NCI-H748 treated with DMSO at 0.1 percent for 48 hours (cell line): ENCODE measurements around the gene SNX30.

Experiments used
- DNase-seq: peaks from one replicate; lab custom pipeline; 2025; lab: John Stamatoyannopoulos, UW

Gene SNX30

DNA sequence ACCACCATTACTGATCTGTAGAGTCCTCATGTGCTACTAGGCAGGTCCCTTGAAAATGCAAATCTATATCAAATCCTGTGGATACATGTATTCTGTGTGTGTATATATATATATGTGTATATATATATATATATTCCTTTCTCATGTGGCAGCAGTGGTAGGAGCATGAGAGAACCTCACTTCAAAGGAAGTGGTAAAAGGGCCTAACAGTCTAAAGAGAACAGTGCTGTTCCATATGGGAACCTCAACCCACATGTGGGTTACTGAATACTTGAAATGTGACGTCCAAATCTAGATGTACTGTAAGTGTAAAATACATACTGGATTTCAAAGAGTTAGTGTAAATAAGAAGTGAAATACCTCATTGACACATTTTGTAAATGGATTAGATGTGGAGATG, 134.8 kb downstream of the SNX30 start:
- DNase-seq: no peak

DNA sequence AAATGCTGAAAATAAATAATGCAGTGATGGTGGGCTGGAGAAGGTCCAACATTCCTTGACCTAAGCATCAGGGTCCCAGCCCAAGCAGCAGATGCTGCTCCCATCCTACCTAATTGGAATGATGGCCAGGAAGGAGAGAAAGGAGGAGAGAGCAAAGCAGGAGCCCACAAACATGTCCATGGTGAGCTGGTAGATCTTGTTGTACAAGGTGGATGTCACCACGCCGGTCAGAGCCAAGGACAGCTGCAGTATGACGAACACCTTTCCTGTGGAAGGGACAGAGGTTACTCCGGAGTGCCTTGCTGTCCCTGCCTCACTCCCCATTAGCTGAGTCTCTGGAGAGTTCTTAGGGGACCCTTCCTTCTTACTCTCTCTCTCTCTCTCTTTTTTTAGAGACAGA, 135.8 kb downstream of the SNX30 start:
- DNase-seq: no peak

DNA sequence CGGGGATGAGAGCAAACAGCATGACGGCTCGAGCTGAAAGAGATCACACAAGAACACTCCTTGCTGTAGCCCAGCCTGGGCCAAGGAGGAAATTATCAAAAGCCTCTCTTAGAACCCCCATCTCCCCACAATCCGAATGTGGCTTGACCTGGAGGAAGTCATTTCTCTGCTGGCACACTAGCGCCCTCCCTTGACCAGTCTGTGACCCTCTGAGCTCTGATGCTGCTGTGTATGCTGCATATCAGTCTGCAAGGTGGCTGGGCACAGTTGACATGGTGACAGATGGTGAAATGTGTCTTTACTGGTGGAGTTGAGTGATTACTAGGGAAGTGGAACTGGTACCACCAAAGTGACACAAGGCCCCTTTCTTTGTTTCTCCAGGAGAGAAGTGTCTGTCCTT, 136.8 kb downstream of the SNX30 start:
- DNase-seq: no peak

DNA sequence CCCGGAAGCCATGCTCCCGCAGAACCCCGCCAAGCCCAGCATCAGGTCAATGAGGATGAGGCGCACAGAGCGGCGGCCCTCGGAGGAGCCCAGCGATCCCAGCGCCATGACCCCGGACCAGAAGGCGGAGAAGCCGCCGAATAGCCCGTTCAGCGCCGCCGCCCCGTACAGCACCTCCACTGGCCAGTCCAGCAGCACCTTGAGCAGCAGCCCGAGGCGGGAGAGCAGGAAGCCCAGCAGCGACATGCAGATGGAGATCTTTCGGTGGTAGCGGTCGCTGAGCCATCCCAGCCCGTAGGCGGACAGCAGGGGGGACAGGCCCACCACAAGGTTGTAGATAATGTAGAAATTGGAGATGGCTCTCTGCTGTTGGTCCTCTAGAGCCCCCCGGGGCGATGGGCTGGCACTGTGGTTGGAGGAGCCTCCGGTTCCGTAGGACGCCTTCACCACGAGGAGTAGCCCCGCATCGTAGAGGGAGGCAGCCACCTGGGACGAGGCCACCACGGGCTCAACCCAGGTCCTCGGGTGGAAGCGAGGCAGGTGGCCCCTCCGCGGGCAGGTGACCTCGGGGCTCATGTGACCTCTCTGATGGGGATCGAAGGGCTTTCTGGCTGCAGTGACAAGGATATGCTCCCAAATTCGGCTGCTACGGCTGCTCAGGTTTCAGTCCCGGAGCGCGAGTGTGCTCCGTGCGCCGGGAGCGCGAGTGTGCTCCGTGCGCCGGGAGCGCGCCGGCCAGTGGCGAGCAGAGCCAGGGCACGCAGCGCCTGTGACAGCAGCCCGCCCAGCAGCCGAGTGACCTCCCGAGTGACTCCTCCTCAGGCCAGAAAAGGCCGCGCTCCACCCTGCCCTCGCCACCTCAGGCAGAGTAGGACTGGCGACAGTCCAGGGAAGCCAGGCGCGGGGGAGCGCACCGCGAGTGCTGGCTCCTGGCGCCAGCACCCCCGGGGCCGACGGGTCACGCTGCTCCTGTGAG, 139.8 kb downstream of the SNX30 start, which contains the start of gene SLC46A2:
Gene SLC46A2, minus strand, starts transcription at position 771 of the 976 bp plus-strand sequence. Its CDS starts 195 bp downstream, at position 576.
- DNase-seq: no peak

DNA sequence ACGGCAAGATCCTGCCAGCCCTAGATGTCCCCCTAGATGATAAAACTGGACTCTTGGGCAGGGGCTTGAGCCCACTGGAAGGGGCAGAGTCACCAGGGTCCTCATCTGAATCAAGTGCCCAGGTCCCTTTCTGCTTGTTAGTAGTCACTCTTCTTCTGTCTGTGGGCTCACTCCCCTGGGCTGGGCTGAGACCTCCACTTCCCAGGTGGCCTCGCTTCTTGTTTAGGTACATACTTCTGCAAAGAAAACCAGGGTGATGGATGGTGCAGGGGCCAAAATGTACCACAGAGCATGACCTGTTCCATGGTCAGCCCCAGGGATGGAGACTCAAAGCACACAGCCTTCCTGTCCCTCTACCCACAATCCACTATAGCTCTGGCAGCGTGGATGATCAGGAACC, 141.0 kb downstream of the SNX30 start:
- DNase-seq: no peak

DNA sequence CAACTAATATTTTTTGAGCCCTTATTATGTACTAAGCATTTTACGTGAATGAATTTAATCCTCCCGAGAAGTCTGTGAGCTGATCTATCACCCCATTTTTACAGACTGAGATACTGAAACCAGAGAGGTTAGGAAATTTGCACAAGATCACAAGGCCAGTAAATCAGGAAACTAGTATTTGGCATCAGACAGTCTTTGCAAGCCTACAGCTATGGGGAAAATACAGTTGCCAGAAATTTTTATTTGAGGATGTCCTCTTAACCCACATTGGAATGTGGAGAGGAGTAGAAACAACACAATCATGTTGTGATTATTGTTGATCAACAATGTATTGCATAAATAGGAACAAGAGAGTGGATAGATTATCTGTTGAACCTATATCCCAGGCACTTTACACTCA, 142.4 kb downstream of the SNX30 start:
- DNase-seq: no peak

DNA sequence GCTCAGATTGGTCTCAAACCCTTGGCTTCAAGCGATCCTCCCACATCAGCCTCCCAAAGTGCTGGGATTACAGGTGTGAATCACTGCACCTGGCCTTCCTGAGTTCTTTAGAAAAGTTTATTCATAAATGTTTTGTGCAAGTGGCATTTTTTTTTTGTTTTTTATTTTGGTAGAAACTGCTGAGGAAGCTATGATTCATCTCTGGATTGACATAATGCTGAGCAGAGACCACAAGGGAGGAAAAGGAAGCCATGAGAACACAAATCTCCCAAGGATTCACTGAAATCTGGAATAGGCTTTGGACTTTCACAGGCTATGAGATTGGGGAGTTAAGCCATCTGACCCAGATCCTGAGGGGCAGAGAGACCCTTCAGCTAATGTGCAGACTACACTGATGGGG, 143.5 kb downstream of the SNX30 start:
- no peak for DNase-seq

DNA sequence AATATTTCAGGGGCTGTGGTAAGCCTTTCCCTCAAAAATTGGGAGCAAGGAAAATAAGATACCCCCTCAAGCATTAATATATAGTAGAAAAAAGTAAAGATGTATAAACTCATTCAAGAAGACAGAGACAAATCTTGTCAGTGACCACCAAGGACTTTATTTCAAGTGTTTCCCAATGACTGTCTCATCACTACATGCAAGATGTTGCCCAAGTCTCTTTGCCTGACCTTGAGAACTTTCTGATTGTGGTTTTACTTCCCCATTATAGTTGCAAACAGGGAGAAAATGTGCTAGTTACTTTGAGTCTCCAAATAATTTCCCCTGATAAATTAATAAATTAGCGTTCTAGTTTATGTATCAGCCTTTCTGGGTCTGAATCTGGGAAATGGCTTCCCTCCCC, 144.1 kb downstream of the SNX30 start:
- DNase-seq: no peak

DNA sequence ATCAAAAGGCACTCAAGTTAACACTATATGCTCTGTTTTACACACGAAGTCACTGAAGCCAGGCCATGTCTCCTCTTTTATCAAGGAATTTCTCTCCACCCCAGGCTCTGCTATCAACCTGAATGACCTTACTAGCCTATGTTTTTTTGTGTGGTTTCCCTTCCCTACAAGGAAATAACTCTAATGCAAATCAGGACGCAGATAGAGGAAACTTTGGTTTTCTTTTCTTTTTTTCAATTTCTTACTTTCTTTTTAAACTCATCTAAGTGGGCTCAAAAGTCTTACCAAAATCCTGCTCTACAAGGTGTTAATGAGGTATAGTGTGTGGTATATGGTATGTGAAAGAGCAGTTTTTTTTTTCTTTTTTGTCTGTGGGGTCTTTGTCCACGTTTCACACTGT, 145.6 kb downstream of the SNX30 start:
- DNase-seq: no peak

DNA sequence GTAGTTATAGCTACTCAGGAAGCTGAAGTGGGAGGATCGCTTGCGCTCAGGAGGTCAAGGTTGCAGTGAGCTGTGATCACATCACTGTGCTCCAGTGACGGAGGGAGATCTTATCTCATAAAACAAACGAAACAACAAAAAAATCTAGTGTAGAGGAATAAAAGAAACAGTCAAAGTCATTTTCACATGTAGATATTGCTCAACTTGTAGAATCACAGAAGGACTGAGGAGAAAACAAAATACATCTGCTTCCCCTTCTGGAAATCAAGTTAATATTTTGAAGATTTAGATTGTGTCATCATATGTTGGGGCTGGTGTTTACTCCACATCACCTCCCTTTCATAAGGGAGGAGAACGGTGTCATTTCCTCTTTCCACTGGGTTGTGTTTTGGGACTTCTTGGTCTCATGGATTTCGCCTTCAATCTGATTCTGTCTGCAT, 148.3 kb downstream of the SNX30 start:
- DNase-seq: no peak

DNA sequence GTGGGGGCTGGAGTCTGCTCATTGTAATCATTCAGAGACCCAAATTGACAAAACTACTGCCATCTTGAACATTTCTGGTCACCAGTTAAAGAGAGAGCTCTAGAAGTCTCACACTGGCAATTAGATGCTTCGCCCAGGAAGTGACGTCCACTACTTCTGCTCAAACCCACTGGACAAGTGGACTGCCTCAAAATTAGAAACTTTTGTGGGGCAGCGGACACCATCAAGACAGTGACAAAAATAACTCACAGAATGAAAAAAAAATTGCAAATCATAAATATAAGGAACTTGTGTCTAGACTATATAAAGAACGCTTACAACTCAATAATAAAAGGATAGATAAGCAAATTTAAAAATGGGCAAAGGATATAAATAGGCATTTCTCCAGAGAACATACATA, 149.9 kb downstream of the SNX30 start:
- no peak for DNase-seq

DNA sequence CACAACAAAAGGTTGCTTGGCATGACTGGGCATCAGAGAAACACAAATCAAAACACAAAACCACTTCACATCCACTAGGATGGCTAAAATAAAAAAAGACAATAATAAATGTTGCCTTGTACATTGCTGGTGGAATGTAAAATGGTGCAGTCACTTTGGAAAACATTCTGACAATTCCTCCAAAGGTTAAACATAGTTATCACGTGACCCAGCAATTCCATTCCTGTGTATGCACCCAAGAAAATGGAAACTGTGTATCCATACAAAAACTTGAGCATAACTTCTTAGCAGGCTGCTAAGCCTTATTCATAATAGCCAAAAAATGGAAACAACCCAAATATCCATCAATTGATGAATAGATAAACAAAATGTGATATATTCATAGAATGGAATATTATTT, 150.3 kb downstream of the SNX30 start:
- no peak for DNase-seq

DNA sequence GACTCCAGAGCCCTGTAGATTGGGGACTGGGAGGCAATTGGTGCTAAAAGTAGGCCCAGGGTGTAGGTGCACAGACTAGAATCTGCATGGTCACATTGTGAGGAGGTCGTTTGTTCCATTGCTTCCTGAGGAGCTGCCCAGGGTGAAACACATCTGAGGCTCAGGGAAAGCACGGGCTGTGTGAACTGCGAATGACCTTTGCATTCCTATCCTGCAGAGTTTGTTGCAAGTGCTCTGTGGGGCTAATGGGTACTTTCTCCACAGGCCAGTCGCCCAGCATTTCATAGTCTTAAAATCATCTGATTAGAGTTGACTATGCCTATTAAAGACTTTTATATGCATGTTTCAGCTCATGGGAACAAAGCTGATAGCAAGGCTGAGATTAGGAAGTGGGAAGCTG, 154.5 kb downstream of the SNX30 start:
- DNase-seq: no peak

DNA sequence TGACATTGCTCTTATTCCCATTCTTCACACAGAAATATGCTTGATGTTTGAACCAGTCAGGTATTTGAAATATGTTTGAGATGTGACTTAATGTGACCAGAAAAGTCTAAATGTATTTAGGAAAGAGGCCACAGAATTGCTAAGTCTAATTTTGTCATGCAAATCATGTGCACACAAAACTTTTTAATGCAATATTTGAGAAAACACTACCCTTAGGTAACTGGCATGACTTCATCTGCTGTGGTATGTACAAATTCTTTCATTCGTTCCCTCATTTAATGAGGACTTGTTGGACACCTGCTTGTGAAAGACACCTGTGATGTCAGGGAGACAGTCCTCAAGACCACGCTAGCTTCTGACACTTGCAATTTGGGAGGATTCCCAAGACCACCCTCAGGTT, 161.2 kb downstream of the SNX30 start:
- DNase-seq: no peak

DNA sequence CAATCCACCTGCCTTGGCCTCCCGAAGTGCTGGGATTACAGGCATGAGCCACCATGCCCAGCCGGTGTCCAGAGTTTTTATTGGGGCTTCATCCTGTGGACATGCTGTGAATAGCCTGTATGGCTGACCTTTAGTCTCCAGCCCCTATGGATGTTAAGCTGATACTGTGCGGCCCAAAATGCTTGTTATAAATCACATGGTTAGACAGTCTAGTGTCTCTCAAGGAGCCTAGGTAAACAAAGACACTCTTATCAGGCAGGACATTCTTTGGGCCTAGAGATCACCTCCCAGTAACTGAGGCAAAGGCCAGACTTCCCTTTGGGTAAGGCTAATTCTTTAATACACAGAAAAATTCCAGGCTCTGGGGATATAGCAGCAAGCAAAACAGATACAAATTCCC, 162.1 kb downstream of the SNX30 start:
- DNase-seq: no peak

DNA sequence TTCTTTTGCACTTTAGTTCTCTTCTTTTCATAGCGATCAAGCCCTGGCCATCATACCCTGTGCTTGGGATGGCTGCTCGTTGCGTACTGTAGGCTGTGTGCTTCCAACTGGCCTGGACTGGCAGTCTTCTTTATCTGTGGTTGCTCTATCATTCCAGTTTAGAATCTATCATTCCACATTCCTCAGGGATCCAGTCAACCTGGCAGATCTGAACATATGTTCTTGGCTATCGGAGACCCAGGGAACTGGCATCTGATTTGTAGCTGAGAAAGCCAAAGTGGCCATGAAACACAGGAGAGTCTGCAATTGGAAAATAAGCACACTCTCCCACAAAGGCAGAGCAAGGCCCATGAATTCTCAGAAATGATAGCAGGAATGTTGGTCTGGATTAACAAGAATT, 162.8 kb downstream of the SNX30 start:
- DNase-seq: no peak

DNA sequence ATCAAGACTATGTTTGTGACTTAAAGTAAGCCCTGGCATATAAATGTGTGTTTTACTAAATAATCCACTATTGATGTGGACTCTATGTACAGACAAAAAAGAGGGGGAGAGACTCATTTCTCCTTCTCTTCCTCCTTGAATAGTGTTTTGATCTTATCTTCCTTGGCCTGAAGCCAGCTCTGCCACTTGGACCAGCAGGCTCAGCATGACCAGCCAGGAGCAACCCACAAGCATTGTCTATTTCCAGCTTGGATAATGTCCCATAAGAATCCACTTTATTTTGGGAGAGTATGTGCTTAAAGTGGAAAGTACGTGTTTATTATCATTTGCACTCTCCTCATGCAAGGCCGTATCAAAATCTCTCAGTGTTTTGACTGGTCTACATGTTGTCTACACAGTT, 164.0 kb downstream of the SNX30 start:
- DNase-seq: no peak

DNA sequence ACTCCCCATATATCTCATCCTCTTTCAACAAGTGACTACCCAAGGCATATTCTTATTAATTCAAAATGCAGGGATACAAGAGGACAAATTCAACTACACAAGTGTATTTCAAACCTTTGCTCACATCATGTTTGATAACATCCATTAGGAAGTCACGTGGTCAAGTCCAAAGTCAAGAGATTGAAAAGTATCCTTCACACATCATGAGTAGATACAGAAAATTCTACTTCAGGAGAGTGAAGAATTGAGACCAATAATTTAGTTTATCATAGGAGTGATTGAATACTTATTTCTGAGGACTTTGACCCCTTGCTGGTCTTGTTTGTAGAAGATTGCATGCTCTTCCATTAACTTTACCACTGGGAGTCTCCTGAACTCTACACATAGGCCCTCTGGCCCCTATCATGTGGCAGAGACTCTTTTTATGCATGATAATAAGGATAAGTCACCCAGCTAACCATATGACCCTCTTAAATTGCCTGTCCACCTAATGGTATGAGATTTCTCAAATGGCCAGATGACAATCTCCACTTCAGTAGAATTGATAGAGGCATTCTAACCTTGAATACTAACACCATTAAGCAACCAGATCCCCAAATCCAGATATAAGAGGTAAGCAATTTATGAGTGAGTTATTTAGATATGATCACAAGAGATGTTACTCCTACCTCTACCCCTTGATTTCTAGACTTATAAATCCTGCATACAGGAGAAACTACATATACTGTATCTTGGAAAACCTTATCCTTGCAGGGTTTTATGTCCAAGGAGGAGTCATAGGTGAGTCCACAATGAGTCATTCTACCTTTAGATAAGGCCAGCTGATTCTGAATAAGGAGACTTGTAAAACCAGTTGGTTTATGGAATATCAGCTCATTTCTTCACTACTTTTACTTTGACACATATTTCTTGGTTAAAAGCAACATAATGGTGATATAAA, 166.8 kb downstream of the SNX30 start:
- DNase-seq: no peak

DNA sequence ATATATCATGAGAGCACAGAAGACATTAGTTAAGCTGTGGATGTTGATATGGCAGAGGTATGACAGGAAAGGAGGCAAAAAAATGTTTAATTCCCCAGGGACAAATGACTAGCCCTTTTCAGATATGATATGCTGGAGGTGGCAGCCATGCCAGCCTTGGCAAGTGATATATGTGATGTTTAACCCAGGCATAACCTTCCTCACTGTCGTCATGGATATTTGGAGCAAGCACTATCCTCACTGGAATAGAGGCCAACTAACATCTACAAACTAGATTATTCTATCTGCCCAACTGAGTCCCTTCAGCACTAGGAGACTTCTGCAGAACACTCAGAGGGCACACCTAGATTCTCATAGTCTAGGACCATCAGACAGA, 167.4 kb downstream of the SNX30 start:
- no peak for DNase-seq

DNA sequence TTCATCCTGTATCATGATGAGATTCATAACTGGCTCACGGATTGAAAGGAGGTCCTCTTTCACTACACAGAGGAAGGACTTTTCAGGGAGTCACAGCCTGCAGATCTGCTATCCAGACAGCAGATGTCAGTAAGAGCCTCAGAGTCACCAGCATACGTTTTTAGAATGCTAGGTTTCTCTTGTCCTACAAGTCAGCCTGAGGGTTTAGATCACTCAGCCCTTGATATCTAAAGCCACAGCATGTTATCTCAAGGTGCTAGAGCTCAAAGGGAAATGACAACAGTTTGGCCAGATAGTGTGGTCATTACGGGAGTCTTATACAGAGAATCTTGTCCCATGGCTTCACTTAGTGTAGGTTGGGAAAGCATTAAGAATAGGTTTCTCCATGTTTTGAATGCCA, 171.0 kb downstream of the SNX30 start:
- DNase-seq: no peak
